VCaP (cell line): ENCODE data around the gene PPIB.

Experiments used
- H3K27ac ChIP-seq: fragments of 450-650 bp; 2 replicates; pipeline ENCODE4 v1.5.1; 2017
- CTCF ChIP-seq: fragments of 450-650 bp; conservative IDR thresholded peaks from 2 replicates; pipeline ENCODE4 v1.5.1; 2017; ENCODE audit warnings: mild to moderate bottlenecking, moderate library complexity

PPIB gene

GRCh38 chr15:64164436-64164835 is 1.6 kb upstream of the PPIB start:
- peak overlapping the region; percentile 92 for H3K27ac ChIP-seq
- no peak for TF ChIP-seq CTCF

GRCh38 chr15:64163659-64164362 is 989 bp upstream of the PPIB start:
- peak overlapping the region; percentile 92 for H3K27ac ChIP-seq
- TF ChIP-seq CTCF: no peak

- peak overlapping the region; percentile 92 for H3K27ac ChIP-seq
- TF ChIP-seq CTCF: no peak
Measured at GRCh38 chr15:64162478-64162868, 349 bp downstream of the PPIB start.

- peak overlapping the region; percentile 92 for H3K27ac ChIP-seq
- TF ChIP-seq CTCF: no peak
Measured at GRCh38 chr15:64161688-64162477, 939 bp downstream of the PPIB start.

- no peak for TF ChIP-seq CTCF
- H3K27ac ChIP-seq: peak overlapping the region; percentile 92
Measured at GRCh38 chr15:64158363-64159134, 4.3 kb downstream of the PPIB start.

GRCh38 chr15:64157599-64158125 is 5.2 kb downstream of the PPIB start:
- TF ChIP-seq CTCF: no peak
- H3K27ac ChIP-seq: peak overlapping the region; percentile 92
